Activated CD8-positive, alpha-beta T cell treated with anti-CD3 and anti-CD28 coated beads, Interleukin-2, amount 10 ng/mL, durations not matched to agents 7 days and 5 days (primary cell): ENCODE results near the gene NCK2. TPM values are rescaled to one million over a fixed set of nuclear protein-coding genes. Genes with fewer than 3 reads are reported as not detected.
A peak's percentile ranks its signal among the peaks of the same experiment; 100 is the strongest.
"Not testable (repeated sequence)": the region's sequence is repeated elsewhere in the genome, so short reads cannot be mapped to it uniquely, and the experiment has no call there.

Source experiments
- ATAC-seq: fragments of 150-1000 bp; cut with Tn5 transposase; one replicate; pipeline ENCODE4 v1.10.0; 2021; ENCODE audit warnings: moderate library complexity
- CTCF ChIA-PET: fragments of 350-600 bp; sonication (Branson Sonifier 250); formaldehyde crosslinking; loops from one replicate; lab custom pipeline; 2021; ENCODE audit warnings: antibody characterized with exemption; lab: Charles Lee
- POLR2A ChIA-PET: fragments of 350-600 bp; sonication (Branson Sonifier 250); formaldehyde crosslinking; loops from one replicate; lab custom pipeline; 2021; ENCODE audit warnings: antibody characterized with exemption; lab: Charles Lee
- DNase-seq: peaks from one replicate; pipeline ENCODE4 v3.0.0-alpha.2; 2020
- H3K27ac Mint-ChIP-seq: one replicate; pipeline ENCODE4 v1.8.0; 2021; ENCODE audit warnings: mild to moderate bottlenecking, mixed read lengths
- H3K27me3 Mint-ChIP-seq: one replicate; pipeline ENCODE4 v1.8.0; 2021; ENCODE audit warnings: low read depth, mixed read lengths
- H3K36me3 Mint-ChIP-seq: one replicate; pipeline ENCODE4 v1.8.0; 2021; ENCODE audit warnings: low read depth, mixed read lengths
- H3K4me1 Mint-ChIP-seq: one replicate; pipeline ENCODE4 v1.8.0; 2021; ENCODE audit warnings: low read depth, mixed read lengths
- H3K4me3 Mint-ChIP-seq: one replicate; pipeline ENCODE4 v1.8.0; 2021; ENCODE audit warnings: mild to moderate bottlenecking, mixed read lengths
- H3K9me3 Mint-ChIP-seq: one replicate; pipeline ENCODE4 v1.8.0; 2022; ENCODE audit warnings: mixed read lengths; ENCODE audit not compliant: insufficient read depth
- total RNA-seq, 2 experiments: library from RNA; stranded (reverse); gene quantifications; one replicate each; pipeline ENCODE4 v1.2.3, GENCODE V29; 2021

Gene NCK2
- total RNA-seq, 2 experiments from 2014 or later = 60.7 to 61.3 TPM

- Mint-ChIP-seq H3K27ac (peak overlapping the region; percentile 88), H3K4me1 (peaks cover 88% of the 10 kb centered on the region), H3K36me3 (peaks cover 64% of the 10 kb centered on the region)
- POLR2A ChIA-PET = interaction anchor here (1.3 to 4.4 kb wide), 3 partner anchors 11 to 41 kb away, joined by 3 to 41 read pairs (median 34); no protein-coding TSS in a partner anchor
- ATAC-seq, H3K27me3 Mint-ChIP-seq, H3K9me3 Mint-ChIP-seq, H3K4me3 Mint-ChIP-seq, DNase-seq: not testable (repeated sequence)
- CTCF ChIA-PET = interaction anchor here (0.8 to 5.4 kb wide), 4 partner anchors 10 to 32 kb away, joined by 3 to 32 read pairs (median 4); no protein-coding TSS in a partner anchor
Observed at GRCh38 chr2:105756865-105757264, 12.2 kb downstream of the NCK2 start.

DNA sequence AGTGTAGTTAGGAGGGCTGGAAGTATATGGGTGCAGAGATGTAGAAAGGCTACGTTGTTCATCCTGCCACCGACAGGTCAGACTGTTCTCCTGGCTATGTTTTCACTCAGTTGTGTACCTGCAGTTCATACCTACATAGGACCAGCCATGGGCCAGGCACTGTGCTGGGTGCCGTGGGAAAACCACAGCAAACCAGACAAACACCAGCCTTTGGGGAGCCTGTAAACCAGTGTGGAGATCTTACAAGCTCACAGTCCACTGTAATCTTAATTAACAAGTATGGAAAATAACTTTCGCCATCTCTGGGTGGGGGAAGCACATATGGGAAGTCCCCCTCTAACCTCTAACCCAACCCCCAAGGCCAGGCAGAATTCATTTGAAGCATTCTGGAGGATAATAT is 12.7 kb downstream of the NCK2 start:
- Mint-ChIP-seq H3K4me1 (peaks cover 91% of the 10 kb centered on the region), H3K9me3 (no peaks in the 10 kb centered on the region), H3K27me3 (no peaks in the 10 kb centered on the region), H3K27ac (peak overlapping the region; percentile 88), H3K4me3 (peak overlapping the region; percentile 12), H3K36me3 (peaks cover 62% of the 10 kb centered on the region)
- DNase-seq (no peak), ATAC-seq (peak; percentile 12)
- POLR2A ChIA-PET = interaction anchor here (0.6 to 4.4 kb wide), 7 partner anchors 8 to 168 kb away, joined by 3 to 34 read pairs (median 4); no protein-coding TSS in a partner anchor
- CTCF ChIA-PET = interaction anchor here (0.8 to 5.4 kb wide), 4 partner anchors 11 to 181 kb away, joined by 3 to 32 read pairs (median 4); no protein-coding TSS in a partner anchor

- DNase-seq = no peak
- no peaks in the 10 kb centered on the region for H3K27me3 Mint-ChIP-seq
- POLR2A ChIA-PET = interaction anchor here (0.8 kb wide), 1 partner anchor 14 kb away, joined by 3 read pairs; no protein-coding TSS in a partner anchor
- no peaks in the 10 kb centered on the region for H3K9me3 Mint-ChIP-seq
- H3K27ac Mint-ChIP-seq = peak overlapping the region; percentile 70
- CTCF ChIA-PET = no interaction called here
- peaks cover 49% of the 10 kb centered on the region for H3K36me3 Mint-ChIP-seq
- peaks cover 87% of the 10 kb centered on the region for H3K4me1 Mint-ChIP-seq
- ATAC-seq = no peak
- H3K4me3 Mint-ChIP-seq = no peak overlapping the region
Observed at GRCh38 chr2:105760191-105760590, 15.5 kb downstream of the NCK2 start.

DNA sequence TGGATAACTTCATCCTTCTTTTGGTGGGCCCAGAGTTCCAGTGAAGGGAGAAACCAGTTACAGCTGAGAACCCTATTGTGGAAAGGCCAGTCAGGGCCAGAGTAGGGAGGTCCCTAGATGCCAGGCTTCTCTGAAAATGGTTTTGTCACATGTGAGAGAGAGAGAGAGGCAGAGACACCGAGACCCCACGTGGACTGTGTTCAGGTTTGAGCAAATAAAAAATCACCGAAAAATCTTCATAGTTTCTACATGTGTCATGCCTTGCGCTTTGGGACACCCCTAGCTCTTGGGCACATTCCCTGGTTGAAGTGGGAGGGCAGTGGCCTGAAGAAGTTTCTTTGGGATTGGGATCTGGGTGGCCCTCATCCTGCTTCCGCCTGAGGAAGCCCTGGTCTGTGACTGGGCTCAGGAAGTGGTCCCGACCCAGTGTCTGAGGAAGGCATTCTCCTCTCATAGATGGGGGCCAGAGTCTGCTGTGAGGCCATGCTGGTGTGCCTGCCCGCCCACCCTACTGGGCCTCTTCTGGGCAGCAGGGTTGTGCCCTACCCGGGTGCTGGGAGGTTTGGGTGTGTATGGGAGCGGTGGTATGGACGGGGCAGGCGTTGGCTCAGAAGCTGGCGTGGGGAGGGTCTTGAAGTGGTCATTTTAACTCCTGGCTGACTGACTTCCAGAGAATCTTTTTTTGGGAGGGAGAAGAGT is 16.1 kb downstream of the NCK2 start:
- Mint-ChIP-seq H3K27me3 (no peaks in the 10 kb centered on the region), H3K4me1 (peaks cover 87% of the 10 kb centered on the region), H3K36me3 (peaks cover 47% of the 10 kb centered on the region), H3K4me3 (no peak overlapping the region), H3K9me3 (no peaks in the 10 kb centered on the region), H3K27ac (peak overlapping the region; percentile 70)
- ATAC-seq = no peak
- CTCF ChIA-PET = no interaction called here
- no peak for DNase-seq
- POLR2A ChIA-PET = interaction anchor here (0.8 to 2.0 kb wide), 2 partner anchors 14 to 15 kb away, joined by 3 to 5 read pairs; no protein-coding TSS in a partner anchor

DNA sequence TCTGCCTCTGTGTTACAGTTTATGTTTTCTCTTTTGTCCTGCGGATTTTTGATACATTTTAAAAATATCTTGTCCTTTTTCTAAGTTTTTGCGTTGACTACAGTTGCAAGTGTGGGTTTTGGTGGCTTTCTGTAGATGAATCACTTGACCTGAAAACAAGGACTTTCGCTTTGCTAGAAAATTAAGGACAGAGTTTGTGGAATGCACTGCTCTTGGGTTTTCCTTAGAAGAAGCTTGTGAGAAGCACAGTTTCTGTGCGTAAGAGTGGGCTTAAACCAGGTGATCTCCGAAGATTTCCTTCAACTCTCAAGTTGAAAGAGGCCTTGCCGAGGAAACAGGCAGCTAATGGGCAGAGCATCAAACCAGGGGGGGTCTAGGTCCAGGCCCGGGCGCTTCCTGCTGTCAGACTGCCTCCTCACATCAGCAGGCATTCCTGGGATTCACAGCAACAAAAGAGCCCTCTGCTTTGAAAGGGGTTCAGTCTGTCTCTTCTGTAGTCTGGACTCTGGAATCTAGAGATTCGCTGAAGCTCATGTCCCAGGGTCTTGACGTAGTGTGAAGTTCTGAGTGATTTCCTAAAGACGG is 17.3 kb downstream of the NCK2 start:
- no peak for ATAC-seq
- H3K27me3 Mint-ChIP-seq = no peaks in the 10 kb centered on the region
- ChIA-PET POLR2A (interaction anchor here (0.6 to 2.0 kb wide), 2 partner anchors 16 to 21 kb away, joined by 3 to 5 read pairs; no protein-coding TSS in a partner anchor), CTCF (interaction anchor here (0.8 to 3.0 kb wide), 5 partner anchors 8 to 26 kb away, joined by 3 to 13 read pairs (median 5); no protein-coding TSS in a partner anchor)
- H3K4me3 Mint-ChIP-seq = peak overlapping the region; percentile 8
- H3K4me1 Mint-ChIP-seq = peaks cover 87% of the 10 kb centered on the region
- H3K27ac Mint-ChIP-seq = peak overlapping the region; percentile 68
- no peak for DNase-seq
- peaks cover 52% of the 10 kb centered on the region for H3K36me3 Mint-ChIP-seq
- H3K9me3 Mint-ChIP-seq = no peaks in the 10 kb centered on the region

GRCh38 chr2:105763076-105763475 is 18.4 kb downstream of the NCK2 start:
- DNase-seq (no peak), ATAC-seq (no peak)
- no peak overlapping the region for H3K27ac Mint-ChIP-seq
- no peak overlapping the region for H3K4me3 Mint-ChIP-seq
- POLR2A ChIA-PET = interaction anchor here (1.6 to 2.0 kb wide), 2 partner anchors 10 to 17 kb away, joined by 5 to 8 read pairs; no protein-coding TSS in a partner anchor
- peaks cover 87% of the 10 kb centered on the region for H3K4me1 Mint-ChIP-seq
- H3K36me3 Mint-ChIP-seq = peaks cover 57% of the 10 kb centered on the region
- CTCF ChIA-PET = interaction anchor here (0.6 to 3.0 kb wide), 4 partner anchors 9 to 25 kb away, joined by 3 to 13 read pairs (median 8); no protein-coding TSS in a partner anchor
- H3K9me3 Mint-ChIP-seq = no peaks in the 10 kb centered on the region
- no peaks in the 10 kb centered on the region for H3K27me3 Mint-ChIP-seq

- Mint-ChIP-seq H3K4me1 (peaks cover 91% of the 10 kb centered on the region), H3K4me3 (no peak overlapping the region), H3K36me3 (peaks cover 64% of the 10 kb centered on the region), H3K27me3 (no peaks in the 10 kb centered on the region), H3K27ac (peak overlapping the region; percentile 57), H3K9me3 (no peaks in the 10 kb centered on the region)
- ChIA-PET POLR2A (interaction anchor here (0.8 to 1.6 kb wide), 3 partner anchors 11 to 32 kb away, joined by 3 to 8 read pairs (median 3); no protein-coding TSS in a partner anchor), CTCF (interaction anchor here (1.4 to 3.0 kb wide), 3 partner anchors 10 to 24 kb away, joined by 4 to 13 read pairs (median 11); no protein-coding TSS in a partner anchor)
- DNase-seq (no peak), ATAC-seq (no peak)
Observed at GRCh38 chr2:105764059-105764458, 19.3 kb downstream of the NCK2 start.

GRCh38 chr2:105765415-105766299 is 20.9 kb downstream of the NCK2 start:
- Mint-ChIP-seq H3K27ac (peak overlapping the region; percentile 77), H3K36me3 (peaks cover 60% of the 10 kb centered on the region), H3K4me1 (peaks cover 93% of the 10 kb centered on the region), H3K4me3 (no peak overlapping the region), H3K27me3 (no peaks in the 10 kb centered on the region), H3K9me3 (no peaks in the 10 kb centered on the region)
- DNase-seq (no peak), ATAC-seq (peak; percentile 14)
- ChIA-PET CTCF (interaction anchor here (1.1 kb wide), 1 partner anchor 57 kb away, joined by 3 read pairs; no protein-coding TSS in a partner anchor), POLR2A (interaction anchor here (1.4 kb wide), 1 partner anchor 31 kb away, joined by 3 read pairs; no protein-coding TSS in a partner anchor)

GRCh38 chr2:105766300-105766866 is 21.7 kb downstream of the NCK2 start:
- POLR2A ChIA-PET = no interaction called here
- no peak overlapping the region for H3K4me3 Mint-ChIP-seq

GRCh38 chr2:105768176-105768575 is 23.5 kb downstream of the NCK2 start:
- Mint-ChIP-seq H3K4me3 (no peak overlapping the region), H3K36me3 (peaks cover 69% of the 10 kb centered on the region)

More at GRCh38 chr2:105766300-105766866, 21.7 kb downstream of the NCK2 start:
- CTCF ChIA-PET = interaction anchor here (1.1 kb wide), 1 partner anchor 56 kb away, joined by 3 read pairs; no protein-coding TSS in a partner anchor
- no peak for DNase-seq
- H3K27me3 Mint-ChIP-seq = no peaks in the 10 kb centered on the region
- no peaks in the 10 kb centered on the region for H3K9me3 Mint-ChIP-seq
- peak overlapping the region; percentile 77 for H3K27ac Mint-ChIP-seq
- H3K4me1 Mint-ChIP-seq = peaks cover 89% of the 10 kb centered on the region
- no peak for ATAC-seq
- peaks cover 55% of the 10 kb centered on the region for H3K36me3 Mint-ChIP-seq

More at GRCh38 chr2:105768176-105768575, 23.5 kb downstream of the NCK2 start:
- POLR2A ChIA-PET = interaction anchor here (0.5 to 1.0 kb wide), 3 partner anchors 10 to 22 kb away, joined by 3 to 5 read pairs (median 3); no protein-coding TSS in a partner anchor
- Mint-ChIP-seq H3K27me3 (no peaks in the 10 kb centered on the region), H3K9me3 (no peaks in the 10 kb centered on the region), H3K4me1 (peaks cover 90% of the 10 kb centered on the region), H3K27ac (no peak overlapping the region)
- ATAC-seq (no peak), DNase-seq (no peak)
- CTCF ChIA-PET = interaction anchor here (1.2 to 1.4 kb wide), 2 partner anchors 12 to 192 kb away, joined by 3 to 6 read pairs; no protein-coding TSS in a partner anchor
